Right atrium auricular region (tissue), 2 donors: ENCODE data around the gene PYROXD2. TPM values are rescaled to one million over a fixed set of nuclear protein-coding genes. Genes with fewer than 3 reads are reported as not detected.

Experiments used
- DNase-seq: peaks from one replicate; pipeline ENCODE4 v3.0.0-alpha.2; 2019; ENCODE audit warnings: low spot score
- H3K27ac ChIP-seq, 2 donors: fragments of 200-600 bp; sonication (generic); 1 replicate in 1 of 2; 2 replicates in 1 of 2; pipeline ENCODE4 v1.5.1; 2016 to 2019
- H3K27me3 ChIP-seq, 2 donors: fragments of 200-600 bp; sonication (generic); one replicate each; pipeline versions ENCODE4 v1.5.1 to v1.6.0; 2017 to 2019
- H3K36me3 ChIP-seq: fragments of 200-600 bp; sonication (generic); one replicate; pipeline ENCODE4 v1.5.1; 2016
- H3K4me1 ChIP-seq, 2 donors: fragments of 200-600 bp; sonication (generic); one replicate each; pipeline versions ENCODE4 v1.5.1 to v1.6.0; 2017 to 2019
- H3K4me3 ChIP-seq, 2 donors: fragments of 200-600 bp; sonication (generic); 1 replicate in 1 of 2; 2 replicates in 1 of 2; pipeline ENCODE4 v1.5.1; 2017 to 2019; ENCODE audit warnings: mild to moderate bottlenecking in 1 of 2, moderate library complexity in 1 of 2
- H3K9me3 ChIP-seq, 2 donors: fragments of 200-600 bp; sonication (generic); one replicate each; pipeline ENCODE4 v1.5.1; 2019
- total RNA-seq, 2 donors: library from RNA; depleted of rRNA; stranded (reverse); fragments of >200 nt; gene quantifications; one replicate each; pipeline ENCODE4 v1.1.0, GENCODE V29; 2016
- TF ChIP-seq, protein P1 (sequence below), 2 donors: fragments of 200-600 bp; sonication (generic); IDR thresholded peaks; one replicate each; pipeline ENCODE4 v1.5.1; 2019; ENCODE audit warnings: antibody characterized with exemption in 2 of 2

Gene PYROXD2
- total RNA-seq, 2 donors from 2014 or later, result 1.8 to 5.2 TPM

DNA sequence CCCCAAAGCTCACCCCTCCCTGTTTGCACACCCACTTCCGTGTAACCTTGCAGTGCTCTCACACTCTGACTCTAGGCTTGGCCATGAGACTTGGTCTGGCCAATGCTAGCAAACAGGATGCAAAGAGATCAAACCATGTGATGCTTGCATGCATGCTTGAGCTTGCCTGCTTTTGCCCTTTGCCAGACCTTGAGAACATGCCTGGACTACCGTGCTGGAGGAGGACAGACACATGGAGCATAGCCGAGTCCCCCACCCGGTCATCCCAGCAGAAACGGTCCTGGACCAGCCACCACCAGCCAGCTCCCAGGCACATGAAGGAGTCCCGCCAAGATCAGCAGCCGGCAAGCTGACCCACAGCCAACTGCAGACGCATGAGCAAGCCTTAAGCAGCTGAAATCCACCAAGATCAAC lies 23.4 kb downstream of the PYROXD2 start:
- peak; percentile 75 for DNase-seq
- H3K27ac ChIP-seq, result no peak overlapping the region
- TF ChIP-seq, protein P1, sequence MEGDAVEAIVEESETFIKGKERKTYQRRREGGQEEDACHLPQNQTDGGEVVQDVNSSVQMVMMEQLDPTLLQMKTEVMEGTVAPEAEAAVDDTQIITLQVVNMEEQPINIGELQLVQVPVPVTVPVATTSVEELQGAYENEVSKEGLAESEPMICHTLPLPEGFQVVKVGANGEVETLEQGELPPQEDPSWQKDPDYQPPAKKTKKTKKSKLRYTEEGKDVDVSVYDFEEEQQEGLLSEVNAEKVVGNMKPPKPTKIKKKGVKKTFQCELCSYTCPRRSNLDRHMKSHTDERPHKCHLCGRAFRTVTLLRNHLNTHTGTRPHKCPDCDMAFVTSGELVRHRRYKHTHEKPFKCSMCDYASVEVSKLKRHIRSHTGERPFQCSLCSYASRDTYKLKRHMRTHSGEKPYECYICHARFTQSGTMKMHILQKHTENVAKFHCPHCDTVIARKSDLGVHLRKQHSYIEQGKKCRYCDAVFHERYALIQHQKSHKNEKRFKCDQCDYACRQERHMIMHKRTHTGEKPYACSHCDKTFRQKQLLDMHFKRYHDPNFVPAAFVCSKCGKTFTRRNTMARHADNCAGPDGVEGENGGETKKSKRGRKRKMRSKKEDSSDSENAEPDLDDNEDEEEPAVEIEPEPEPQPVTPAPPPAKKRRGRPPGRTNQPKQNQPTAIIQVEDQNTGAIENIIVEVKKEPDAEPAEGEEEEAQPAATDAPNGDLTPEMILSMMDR (IDR thresholded peaks at IDR 0.05), result no peak
- H3K4me3 ChIP-seq, result no peak overlapping the region
- H3K4me1 ChIP-seq, result peaks cover 0 to 3% of the 10 kb centered on the region in 2 donors
- no peaks in the 10 kb centered on the region for H3K36me3 ChIP-seq
- H3K9me3 ChIP-seq, result no peaks in the 10 kb centered on the region
- H3K27me3 ChIP-seq, result no peaks in the 10 kb centered on the region

DNA sequence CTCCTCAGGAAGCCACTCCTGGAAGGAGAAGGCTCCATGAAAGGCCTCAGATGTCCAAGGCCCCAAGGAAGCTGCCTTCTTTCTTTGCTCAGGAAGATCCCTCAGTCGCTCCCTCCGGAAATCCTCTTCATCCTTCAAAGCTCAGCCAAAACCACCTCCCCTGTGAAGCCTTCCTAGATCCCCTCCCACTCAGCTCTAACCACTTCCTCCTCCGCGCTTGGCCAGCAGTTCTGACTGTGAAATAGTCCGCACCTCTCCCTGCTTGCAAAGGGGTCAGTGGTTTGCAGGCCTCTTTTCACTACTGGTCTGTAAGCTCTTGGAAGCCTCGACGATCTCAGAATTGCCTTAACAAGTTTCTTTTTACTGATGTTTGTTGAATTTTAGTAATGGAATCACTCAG lies 23.9 kb downstream of the PYROXD2 start:
- DNase-seq, result no peak
- H3K36me3 ChIP-seq, result no peaks in the 10 kb centered on the region

DNA sequence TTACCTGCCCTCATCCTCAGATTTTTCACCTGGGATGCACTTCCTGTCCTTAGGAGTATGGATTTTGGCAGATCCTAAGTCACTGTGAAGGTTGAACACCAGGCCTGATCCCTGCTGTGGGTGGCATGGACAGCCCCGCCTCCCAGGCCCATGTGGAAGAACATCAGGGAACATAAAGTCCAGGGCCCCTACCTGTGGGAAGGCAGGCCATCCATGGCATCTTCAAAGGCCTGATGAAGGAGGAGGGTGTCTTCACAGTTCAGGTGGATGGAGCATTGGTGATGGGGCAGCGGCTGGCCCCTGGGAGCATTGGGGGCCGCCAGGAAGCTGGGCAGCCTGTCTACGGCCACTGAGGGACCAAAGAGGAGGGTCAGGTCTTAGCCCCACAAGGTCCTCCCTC lies 24.6 kb downstream of the PYROXD2 start:
- Histone ChIP-seq H3K9me3 (no peaks in the 10 kb centered on the region), H3K36me3 (no peaks in the 10 kb centered on the region), H3K4me1 (peaks cover 0 to 3% of the 10 kb centered on the region in 2 donors), H3K4me3 (no peak overlapping the region), H3K27ac (no peak overlapping the region), H3K27me3 (no peaks in the 10 kb centered on the region)
- no peak for DNase-seq
- TF ChIP-seq, protein P1 (IDR thresholded peaks at IDR 0.05), result no peak

More for the DNA sequence above, 23.9 kb downstream of the PYROXD2 start:
- no peak overlapping the region for H3K4me3 ChIP-seq
- no peaks in the 10 kb centered on the region for H3K27me3 ChIP-seq
- H3K9me3 ChIP-seq, result no peaks in the 10 kb centered on the region
- H3K27ac ChIP-seq, result no peak overlapping the region
- TF ChIP-seq, protein P1 (IDR thresholded peaks at IDR 0.05), result no peak
- peaks cover 0 to 3% of the 10 kb centered on the region in 2 donors for H3K4me1 ChIP-seq

DNA sequence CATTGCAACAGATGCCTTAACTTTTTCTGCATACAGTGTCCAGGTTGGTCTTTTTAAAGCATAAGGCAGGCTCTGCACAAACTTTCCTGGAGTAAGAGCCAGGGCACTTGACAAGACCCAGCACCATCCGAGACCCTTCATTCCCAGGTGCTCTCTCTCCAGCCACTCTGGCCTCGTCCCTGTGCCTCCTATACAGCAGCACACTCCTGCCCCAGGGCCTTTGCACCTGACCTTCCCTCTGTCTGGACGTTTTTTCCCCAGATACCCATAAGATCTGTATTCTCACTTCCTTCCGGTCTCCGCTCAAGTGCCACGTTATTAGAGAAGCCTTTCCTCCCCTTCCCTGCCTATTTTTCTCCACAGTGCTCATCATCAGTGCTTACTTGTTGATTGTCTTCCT lies 25.6 kb downstream of the PYROXD2 start:
- Histone ChIP-seq H3K4me1 (peaks cover 0 to 3% of the 10 kb centered on the region in 2 donors), H3K4me3 (no peak overlapping the region), H3K36me3 (peaks cover 8% of the 10 kb centered on the region), H3K27ac (no peak overlapping the region), H3K9me3 (no peaks in the 10 kb centered on the region), H3K27me3 (no peaks in the 10 kb centered on the region)
- no peak for DNase-seq
- TF ChIP-seq, protein P1 (IDR thresholded peaks at IDR 0.05), result no peak

DNA sequence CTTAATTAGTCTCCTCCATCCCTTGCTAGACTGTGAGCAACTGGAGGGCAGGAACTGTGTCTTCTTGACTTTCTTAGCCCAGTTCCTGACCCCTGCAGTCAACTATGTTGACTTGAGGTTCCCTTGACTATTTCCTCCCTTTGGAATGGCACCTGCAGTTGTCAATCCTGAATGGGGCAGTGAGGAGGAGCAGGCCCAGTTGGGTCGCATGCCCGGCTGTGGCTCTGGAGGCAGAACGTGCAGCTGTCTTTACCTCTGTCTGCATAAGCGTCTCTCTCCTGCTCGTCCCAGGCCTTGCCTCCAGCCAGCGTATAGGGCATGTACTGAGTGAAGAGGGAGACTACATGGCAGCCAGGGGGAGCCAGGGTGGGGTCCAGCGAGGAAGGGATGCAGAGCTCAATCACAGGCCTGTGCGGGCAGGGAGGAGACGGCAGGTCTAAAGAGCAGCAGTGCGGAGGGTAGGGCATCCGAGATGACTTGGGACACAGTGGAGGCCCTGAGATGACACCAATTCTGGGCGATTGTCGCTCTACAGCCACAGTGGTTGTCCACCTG lies 26.8 kb downstream of the PYROXD2 start:
- Histone ChIP-seq H3K9me3 (no peaks in the 10 kb centered on the region), H3K27ac (no peak overlapping the region)

More for the DNA sequence above, 26.8 kb downstream of the PYROXD2 start:
- no peak for DNase-seq
- H3K4me3 ChIP-seq, result no peak overlapping the region
- peaks cover 16% of the 10 kb centered on the region for H3K36me3 ChIP-seq
- TF ChIP-seq, protein P1 (IDR thresholded peaks at IDR 0.05), result no peak
- H3K4me1 ChIP-seq, result no peaks in the 10 kb centered on the region
- no peaks in the 10 kb centered on the region for H3K27me3 ChIP-seq
